GM18519 (cell line): Measurements from ENCODE around the gene CAMTA1.
"Not testable (repeated sequence)": the region's sequence is repeated elsewhere in the genome, so short reads cannot be mapped to it uniquely, and the experiment has no call there.

Experiments used
- ATAC-seq: cut with Tn5 transposase; IDR thresholded peaks from one replicate; pipeline ENCODE4 v1.9.1; 2021; ENCODE audit warnings: mild to moderate bottlenecking, moderate library complexity; ENCODE audit not compliant: unreplicated experiment, low FRiP score

The CAMTA1 gene

DNA sequence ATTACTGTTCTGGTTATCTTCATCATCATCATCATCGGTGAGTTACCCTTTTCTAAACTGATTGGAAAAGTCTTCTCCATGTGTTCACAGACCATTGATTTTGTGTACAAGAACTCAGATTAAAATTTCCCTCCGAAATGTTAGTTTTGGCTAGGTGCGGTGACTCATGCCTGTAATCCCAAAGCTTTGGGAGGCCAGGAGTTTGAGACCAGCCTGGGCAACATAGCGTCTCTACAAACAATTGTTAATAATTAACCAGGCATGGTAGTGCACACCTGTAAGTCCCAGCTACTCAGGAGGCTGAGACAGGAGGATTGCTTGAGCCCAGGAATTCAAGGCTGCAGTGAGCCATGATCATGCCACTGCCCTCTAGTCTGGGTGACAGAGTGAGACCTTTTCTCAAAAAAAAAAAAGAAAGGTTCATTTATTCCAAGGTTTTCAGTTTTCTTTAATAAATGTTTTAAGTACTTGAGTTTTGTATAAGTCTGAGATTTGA lies 992.9 kb downstream of the CAMTA1 start:
- no peak for ATAC-seq

GRCh38 chr1:7780976-7781375 lies 995.7 kb downstream of the CAMTA1 start:
- no peak for ATAC-seq

DNA sequence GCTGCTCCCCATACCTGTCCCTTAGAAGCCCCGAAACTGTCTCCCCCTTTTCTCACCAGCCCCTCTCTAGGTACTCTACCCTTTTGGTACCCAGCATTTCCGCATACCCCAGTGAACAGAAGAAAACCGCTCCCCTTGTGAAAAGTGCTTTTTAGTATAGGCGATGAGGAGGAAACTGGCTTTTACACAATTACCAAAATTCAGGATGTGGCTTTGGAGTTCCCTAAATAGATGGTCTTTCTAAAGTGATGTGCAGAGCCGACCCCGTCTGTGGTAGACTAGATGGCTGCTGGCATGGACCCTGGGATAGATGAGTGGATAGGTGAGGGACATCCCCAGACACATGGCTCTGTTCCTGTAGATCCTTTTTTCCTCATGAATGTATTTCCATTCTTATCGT lies 996.2 kb downstream of the CAMTA1 start:
- no peak for ATAC-seq

DNA sequence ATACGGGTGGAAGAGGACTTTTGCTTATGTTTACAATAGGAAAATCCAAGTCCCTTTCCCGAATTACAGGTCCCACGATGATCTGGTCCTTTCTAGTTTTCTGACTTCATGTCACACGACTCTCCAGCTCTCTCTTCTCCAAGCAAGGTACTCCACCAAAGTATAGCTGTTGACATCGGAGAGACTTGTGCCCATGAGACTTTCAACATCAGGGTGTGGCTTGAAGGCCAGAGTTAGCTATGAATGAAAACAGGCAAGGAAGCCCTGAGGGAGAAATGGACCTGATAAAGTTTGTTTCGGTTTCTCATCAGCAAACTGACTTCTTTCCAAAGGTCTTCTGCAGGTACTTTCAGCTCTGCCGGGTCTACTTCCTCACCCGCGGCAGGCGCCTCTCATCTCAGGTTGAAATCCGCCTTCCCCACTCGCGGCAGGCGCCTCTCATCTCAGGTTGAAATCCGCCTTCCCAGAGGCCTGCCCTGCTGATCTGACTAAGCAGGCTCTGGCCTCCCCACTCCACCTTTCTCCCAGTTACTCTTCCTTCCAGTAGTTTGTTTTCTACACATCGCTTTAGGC lies 996.8 kb downstream of the CAMTA1 start:
- ATAC-seq = no peak

DNA sequence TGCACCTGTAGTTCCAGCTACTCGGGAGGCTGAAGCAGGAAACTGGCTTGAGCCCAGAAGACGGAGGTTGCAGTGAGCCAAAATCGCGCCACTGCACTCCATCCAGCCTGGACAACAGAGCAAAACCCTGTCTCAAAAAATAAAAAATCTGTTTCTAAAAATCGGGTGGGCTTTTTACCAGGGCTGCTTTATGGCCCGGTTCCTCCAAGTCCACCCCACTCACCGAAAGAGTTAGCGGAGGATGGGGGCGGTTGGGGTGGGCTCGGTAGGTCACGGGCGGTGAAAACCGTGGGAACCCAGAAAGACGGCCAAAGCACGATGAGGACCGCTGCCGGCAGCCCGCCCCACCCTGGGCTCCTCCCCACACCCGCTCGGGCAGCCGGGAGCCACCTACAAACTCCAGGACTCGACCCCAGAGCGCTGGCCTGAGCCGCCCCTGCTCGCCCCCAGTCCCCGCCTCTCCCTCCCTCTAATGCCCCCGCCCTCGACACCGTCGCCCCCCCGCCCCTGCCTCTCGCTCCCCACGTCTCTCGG lies 998.0 kb downstream of the CAMTA1 start:
- no peak for ATAC-seq

- peak; percentile 75 for ATAC-seq
Measured at GRCh38 chr1:7783826-7784491, 998.7 kb downstream of the CAMTA1 start, which contains the start of gene PER3. TSS of gene PER3 (plus strand) at chr1:7784291. CDS start at chr1:7784878, 587 bp downstream.

DNA sequence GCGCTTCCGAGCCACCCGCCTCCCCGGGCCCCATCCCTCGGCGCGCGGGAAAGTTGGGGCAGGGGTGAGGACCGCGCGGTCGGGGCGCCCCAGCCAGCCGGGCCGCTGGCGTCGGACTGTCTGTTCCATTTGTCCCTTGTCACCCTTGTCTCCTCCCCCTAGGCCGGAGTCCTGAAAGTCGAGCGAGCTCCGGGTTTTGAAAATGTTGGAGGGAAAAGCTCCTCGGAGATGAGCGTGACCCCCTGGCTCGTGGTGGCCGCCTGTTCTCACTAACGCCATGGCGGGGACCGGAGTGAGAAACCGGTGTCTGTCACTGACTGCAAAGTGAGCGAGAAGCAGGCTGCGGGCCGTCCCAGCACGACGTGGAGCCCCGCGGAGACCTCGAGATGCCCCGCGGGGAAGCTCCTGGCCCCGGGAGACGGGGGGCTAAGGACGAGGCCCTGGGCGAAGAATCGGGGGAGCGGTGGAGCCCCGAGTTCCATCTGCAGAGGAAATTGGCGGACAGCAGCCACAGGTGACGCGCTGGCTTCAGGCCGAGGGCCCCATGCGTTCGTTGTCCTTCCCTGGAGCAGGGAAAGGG lies 999.3 kb downstream of the CAMTA1 start:
- no peak for ATAC-seq

- ATAC-seq = no peak
Measured at GRCh38 chr1:7785108-7785507, 999.9 kb downstream of the CAMTA1 start.

- ATAC-seq = no peak
Measured at GRCh38 chr1:7786795-7787194, 1001.5 kb downstream of the CAMTA1 start.

DNA sequence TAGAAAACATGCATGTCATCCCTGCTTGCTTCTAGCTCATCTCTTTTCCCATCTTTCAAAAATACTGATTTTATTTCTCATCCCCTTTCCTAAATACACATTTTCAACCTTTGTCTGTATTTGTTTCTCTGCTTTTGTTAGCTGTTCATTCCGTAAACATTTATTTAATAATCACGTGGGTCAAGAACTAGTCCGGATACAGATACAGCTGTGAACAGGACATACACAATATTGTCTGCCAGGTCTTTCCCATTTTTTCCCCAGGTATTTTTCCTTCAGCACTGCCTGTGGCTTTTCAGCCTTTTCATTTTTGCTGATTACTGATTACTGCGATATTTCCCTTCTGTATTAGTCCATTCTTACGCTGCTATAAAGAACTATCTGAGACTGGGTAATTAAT lies 1004.6 kb downstream of the CAMTA1 start:
- ATAC-seq = no peak

GRCh38 chr1:7791027-7791426 lies 1005.8 kb downstream of the CAMTA1 start:
- ATAC-seq = not testable (repeated sequence)

- no peak for ATAC-seq
Measured at GRCh38 chr1:7795406-7795805, 1010.2 kb downstream of the CAMTA1 start.

DNA sequence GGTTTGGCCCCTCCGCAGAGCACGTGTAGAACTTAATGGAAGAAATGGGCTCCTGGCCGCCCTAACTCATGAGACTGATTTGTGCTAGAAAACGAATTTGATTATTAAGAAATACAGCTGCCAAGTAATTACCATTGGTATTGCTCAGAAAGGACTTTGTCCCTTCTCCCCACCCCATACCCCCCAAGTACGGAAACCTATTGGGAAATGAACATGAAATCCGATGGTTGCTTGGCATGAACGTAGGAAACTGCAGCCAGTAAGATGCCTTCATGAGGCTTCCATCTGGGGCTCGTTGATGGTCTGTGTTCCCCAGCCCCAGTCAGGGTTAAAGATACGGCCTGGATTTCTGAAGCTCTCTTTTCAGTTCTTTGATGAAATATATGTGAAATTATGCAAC lies 1020.2 kb downstream of the CAMTA1 start:
- ATAC-seq = no peak

DNA sequence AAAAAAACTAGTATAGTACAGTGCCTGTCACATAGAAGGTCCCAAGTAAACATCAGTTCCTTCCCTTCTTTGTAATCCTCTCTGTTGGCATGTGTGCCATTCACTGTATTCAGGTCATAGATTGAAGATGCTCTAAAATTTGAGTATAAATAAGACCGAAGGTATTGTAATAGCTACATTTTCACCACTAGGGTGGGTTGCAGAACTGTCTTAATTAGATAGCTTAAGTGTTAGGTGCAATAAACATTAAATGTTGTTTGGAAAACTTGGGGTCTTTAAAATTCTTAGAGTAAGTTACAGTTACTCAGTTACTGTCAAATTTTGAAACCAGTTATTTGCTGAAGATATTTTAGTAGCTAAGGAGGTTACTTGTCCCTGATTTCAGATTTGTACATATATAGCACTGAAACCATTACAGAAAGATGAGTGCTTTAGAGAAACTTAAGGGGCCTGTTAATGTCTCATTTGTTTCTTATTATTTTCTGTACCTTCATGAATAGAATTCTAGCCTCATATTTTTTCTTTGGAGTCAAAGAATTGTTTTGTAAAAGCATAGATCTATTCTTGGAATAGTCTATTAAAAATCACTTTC lies 1023.1 kb downstream of the CAMTA1 start:
- ATAC-seq = no peak

DNA sequence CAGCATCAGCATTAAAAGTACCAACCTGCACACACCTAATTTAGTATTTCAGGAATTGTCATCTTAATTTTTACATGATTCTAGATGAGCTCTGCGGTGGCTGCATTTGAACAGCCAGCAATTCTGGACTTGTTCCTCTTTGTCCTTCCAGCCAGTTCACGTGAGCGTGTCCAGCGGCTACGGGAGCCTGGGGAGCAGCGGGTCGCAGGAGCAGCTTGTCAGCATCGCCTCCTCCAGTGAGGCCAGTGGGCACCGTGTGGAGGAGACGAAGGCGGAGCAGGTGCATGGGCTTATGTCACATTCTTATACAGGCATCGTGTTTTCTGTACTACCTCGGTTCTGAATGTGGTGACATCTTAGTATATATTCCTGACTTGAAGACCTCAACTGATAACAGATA lies 1024.5 kb downstream of the CAMTA1 start:
- ATAC-seq = no peak

GRCh38 chr1:7810395-7810794 lies 1025.1 kb downstream of the CAMTA1 start:
- ATAC-seq = no peak

- no peak for ATAC-seq
Measured at GRCh38 chr1:7811476-7811875, 1026.2 kb downstream of the CAMTA1 start.

GRCh38 chr1:7813677-7814373 lies 1028.6 kb downstream of the CAMTA1 start:
- no peak for ATAC-seq
